Ishikawa (cell line): ENCODE measurements around the gene ULBP2.

Experiments used
- CEBPB ChIP-seq: IDR thresholded peaks from 2 replicates; pipeline ENCODE4 v1.6.1; 2012
- CREB1 ChIP-seq: IDR thresholded peaks from 2 replicates; pipeline ENCODE4 v1.6.1; 2012; ENCODE audit warnings: low read depth
- EP300 ChIP-seq: IDR thresholded peaks from 2 replicates; pipeline ENCODE4 v1.6.1; 2012; ENCODE audit warnings: borderline replicate concordance
- TAF1 ChIP-seq: IDR thresholded peaks from 2 replicates; pipeline ENCODE4 v1.6.1; 2012; ENCODE audit warnings: low read depth, mild to moderate bottlenecking
- TEAD4 ChIP-seq: IDR thresholded peaks from 2 replicates; pipeline ENCODE4 v1.6.1; 2012

DNA sequence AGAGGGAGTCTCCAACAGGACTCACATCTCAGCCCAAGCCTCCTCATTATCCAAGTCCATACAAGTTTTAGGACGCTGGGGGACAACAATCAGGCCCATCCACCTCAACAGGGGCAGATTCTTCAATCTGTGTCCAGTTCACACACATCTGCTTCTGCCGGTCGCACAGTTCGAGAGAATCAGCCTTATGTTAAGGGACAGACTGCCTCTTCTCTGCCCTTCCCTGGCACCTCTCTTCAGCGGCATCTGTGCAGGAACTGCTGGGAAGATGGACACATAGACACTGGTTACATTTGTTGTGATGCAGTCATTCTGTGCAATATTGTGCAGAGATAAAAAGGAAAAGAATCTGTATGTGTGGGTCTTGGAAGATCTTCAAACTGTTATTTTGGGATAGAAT, 43.0 kb downstream of the ULBP2 start:
- TF ChIP-seq EP300 (no peak), CREB1 (no peak), TEAD4 (no peak), CEBPB (no peak), TAF1 (no peak)
